GM21423 (cell line): ENCODE results near the gene UQCC5.

Experiments
- ATAC-seq: cut with Tn5 transposase; IDR thresholded peaks from one replicate; pipeline ENCODE4 v1.9.1; 2021; ENCODE audit warnings: mild to moderate bottlenecking, moderate library complexity; ENCODE audit not compliant: unreplicated experiment

Gene UQCC5

DNA sequence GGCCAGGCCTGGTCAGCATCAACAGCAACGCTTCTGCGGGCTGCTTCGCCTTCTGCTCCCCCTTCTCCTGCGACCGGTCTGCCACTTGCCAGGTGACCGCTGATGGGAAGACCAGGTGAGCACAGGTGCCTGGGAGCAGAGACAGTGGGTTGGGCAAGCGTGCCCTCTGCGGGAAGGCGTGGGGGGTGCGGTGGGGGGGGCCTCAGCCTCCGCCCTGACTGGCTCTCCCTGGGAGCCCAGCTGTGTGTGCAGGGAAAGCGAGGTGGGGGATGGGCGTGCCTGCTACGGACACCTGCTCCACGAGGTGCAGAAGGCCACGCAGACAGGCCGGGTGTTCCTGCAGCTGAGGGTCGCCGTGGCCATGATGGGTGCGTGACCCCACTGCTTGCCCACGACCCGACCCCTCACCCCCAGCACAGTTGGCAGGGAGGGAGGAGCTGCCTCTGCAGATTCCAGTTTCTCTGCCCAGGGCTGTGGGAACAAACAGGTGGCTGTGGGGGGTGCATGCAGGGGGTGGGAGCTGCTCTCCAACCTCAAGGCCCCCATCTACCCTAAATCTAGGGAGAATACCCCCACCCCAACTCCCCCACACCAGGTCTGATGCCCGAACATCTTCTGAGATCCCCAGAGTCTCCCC lies 32.5 kb upstream of the UQCC5 start:
- no peak for ATAC-seq

- ATAC-seq, result no peak
These were observed 31.4 kb upstream of the UQCC5 start for GRCh38 chr3:52504977-52505376.

- ATAC-seq, result no peak
These were observed 30.0 kb upstream of the UQCC5 start for GRCh38 chr3:52506266-52506966.

- ATAC-seq, result no peak
These were observed 29.0 kb upstream of the UQCC5 start for GRCh38 chr3:52507359-52507758.

DNA sequence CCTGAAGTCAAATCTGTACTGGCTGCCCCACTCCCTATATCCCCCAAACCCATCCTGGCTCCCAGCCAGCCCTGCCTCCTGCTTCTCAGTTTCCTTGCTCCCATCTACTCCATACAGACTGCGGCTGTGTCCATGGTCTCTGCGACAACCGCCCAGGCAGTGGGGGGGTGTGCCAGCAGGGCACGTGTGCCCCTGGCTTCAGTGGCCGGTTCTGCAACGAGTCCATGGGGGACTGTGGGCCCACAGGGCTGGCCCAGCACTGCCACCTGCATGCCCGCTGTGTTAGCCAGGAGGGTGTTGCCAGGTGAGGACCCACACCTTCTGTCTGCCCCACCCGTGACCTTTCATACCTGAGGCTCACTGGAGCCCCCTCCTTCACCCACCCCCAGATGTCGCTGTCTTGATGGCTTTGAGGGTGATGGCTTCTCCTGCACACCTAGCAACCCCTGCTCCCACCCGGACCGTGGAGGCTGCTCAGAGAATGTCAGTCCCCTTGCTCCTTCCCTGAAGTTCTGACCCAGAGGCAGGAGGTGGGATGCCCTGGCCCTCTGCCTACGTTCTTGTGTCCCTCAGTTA lies 26.6 kb upstream of the UQCC5 start:
- no peak for ATAC-seq

DNA sequence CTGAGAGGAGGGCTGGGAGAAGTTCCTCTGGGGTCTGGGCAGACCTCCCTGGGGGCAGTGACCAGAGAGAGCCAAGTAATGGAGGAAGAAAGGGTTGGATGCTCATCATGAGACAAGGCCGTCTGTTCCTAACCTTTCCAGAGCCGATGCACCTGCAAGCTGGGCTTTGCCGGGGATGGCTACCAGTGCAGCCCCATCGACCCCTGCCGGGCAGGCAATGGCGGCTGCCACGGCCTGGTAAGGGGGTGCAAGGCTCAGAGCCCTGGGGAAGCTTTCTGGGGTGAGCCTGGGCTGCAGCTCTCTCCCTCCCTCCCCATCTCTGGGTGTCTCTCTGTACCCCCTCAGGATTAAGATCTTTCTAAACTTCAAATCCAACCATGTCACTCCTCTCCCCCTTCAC lies 24.9 kb upstream of the UQCC5 start:
- no peak for ATAC-seq

DNA sequence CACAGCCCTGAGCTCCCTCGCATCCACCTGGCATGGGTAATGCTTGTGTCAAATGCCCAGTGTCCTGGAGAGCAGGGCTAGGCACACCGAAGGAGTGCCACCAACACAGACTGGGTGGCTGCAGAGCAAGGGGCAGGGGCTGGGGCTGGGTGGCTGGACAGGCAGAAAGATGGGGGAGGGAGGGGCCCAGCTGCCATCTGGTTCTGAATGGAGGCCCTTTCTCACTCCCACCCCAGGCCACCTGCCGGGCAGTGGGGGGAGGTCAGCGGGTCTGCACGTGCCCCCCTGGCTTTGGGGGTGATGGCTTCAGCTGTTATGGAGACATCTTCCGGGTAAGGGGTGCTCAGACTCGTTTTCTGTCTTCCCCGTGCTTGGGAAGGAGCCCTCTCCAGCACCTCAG lies 24.3 kb upstream of the UQCC5 start:
- ATAC-seq, result no peak

DNA sequence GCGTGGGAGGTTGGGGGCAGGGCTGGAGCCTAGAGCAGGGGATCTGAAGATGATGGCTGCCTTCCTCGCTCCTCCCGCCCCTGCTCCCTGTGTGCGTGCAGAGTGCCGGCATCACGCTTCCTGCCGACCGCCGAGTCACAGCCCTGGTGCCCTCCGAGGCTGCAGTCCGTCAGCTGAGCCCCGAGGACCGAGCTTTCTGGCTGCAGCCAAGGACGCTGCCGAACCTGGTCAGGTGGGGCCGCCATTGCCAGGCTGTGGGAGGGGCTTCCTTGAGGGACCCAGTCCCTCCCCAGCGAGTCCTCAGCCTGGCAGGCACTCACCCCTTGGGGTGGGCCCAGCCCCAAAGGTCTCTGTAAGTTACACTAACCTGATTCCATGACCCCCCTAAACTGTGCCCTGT lies 23.7 kb upstream of the UQCC5 start:
- ATAC-seq, result no peak

DNA sequence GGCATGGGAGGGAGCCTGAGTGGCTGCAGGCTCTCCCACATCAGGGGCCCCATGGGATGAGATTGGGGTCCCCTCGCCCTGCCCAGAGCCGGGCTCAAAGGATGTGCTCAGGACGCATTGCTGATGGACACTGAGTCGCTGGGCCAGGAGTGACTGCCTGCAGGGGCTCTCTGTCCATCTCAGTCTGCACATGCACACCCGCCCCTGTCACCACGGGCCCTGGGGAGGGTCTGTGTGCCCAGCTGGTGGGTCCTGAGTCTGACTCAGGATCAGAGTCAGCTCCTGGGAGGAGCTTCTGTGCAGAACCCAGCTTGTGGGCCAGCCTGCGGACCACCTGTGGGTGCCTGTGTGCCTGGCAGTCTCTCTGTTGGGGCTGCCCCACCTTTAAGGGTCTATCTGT lies 23.1 kb upstream of the UQCC5 start:
- ATAC-seq, result no peak

DNA sequence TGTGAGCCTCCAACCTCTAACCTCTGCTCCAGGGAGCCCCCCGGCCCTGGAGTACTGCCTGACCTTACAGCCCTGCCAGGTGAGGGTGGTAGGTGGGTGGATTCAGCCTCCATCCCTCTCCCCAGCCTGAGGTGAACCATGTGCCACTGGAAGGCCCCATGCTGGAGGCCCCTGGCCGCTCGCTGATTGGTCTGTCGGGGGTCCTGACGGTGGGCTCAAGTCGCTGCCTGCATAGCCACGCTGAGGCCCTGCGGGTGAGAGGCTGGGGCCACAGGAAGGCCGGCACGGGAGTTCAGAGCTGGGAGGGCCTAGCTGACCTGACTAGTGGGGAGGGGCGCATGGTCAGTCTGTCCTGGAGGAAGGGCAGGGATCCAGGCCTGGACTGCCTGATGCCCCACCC lies 21.8 kb upstream of the UQCC5 start:
- ATAC-seq, result no peak

DNA sequence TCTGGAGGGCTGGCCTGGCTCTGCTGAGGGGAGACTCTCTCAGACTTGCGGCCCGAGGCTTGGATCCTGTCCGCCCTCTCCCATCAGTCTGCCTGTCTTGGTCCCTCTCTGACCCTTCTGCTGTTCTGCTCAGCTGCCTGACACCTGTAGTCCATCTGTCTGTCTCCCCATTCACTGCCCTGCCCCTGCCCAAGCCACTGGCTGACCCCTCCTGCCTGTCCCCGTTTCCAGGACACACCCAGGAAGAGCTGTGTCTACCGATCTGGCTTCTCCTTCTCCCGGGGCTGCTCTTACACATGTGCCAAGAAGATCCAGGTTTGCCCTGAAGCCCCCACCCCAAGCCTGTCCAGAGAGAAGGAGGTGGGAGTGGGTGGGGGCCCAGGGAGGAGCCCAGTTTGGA lies 21.2 kb upstream of the UQCC5 start:
- ATAC-seq, result no peak

GRCh38 chr3:52516509-52517195 lies 19.8 kb upstream of the UQCC5 start:
- no peak for ATAC-seq

- ATAC-seq, result no peak
These were observed 18.3 kb upstream of the UQCC5 start for GRCh38 chr3:52517796-52518722.

DNA sequence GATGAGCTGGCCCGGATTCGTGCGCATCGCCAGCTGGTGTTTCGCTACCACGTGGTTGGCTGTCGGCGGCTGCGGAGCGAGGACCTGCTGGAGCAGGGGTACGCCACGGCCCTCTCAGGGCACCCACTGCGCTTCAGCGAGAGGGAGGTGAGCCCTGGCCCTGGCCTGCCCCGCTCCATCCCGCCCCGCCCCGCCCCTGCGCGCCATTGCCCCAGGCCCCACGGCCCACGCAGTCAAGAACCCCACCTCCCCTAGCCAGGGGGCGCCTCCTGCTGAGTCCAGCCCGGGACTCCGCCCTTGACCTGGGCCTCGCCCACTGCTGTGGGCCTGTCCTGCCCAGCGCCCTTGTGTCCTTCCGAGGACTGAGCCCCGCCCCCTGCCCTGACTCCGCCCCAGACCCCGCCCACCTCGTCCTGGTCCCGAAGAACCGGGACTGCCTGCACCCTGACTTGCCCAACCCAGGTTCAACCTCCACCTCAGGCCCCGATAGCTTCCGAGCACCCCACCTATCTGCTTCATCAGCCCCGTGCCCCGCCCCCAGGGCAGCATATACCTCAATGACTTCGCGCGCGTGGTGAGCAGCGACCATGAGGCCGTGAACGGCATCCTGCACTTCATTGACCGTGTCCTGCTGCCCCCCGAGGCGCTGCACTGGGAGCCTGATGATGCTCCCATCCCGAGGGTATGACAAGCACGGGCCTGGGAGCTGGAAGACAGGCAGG lies 17.5 kb upstream of the UQCC5 start:
- no peak for ATAC-seq

GRCh38 chr3:52519445-52520140 lies 16.8 kb upstream of the UQCC5 start:
- ATAC-seq, result no peak

DNA sequence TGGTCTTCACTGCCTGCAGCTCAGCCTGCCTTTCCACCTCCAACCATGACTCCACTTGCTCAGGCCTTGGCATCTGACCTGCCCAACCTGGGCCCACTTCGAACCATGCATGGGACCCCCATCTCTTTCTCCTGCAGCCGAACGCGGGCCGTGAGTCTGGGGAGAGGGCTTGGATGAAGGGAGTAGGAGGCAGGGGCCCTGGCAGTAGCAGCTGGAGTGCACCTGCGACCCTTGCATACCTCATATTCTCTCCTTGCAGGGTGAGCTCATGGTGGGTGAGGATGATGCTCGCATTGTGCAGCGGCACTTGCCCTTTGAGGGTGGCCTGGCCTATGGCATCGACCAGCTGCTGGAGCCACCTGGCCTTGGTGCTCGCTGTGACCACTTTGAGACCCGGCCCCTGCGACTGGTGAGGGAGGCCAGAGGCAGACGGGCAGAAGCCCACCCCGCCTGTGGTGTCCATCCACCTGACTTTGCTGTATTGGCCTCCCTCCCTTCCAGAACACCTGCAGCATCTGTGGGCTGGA lies 16.2 kb upstream of the UQCC5 start:
- no peak for ATAC-seq

DNA sequence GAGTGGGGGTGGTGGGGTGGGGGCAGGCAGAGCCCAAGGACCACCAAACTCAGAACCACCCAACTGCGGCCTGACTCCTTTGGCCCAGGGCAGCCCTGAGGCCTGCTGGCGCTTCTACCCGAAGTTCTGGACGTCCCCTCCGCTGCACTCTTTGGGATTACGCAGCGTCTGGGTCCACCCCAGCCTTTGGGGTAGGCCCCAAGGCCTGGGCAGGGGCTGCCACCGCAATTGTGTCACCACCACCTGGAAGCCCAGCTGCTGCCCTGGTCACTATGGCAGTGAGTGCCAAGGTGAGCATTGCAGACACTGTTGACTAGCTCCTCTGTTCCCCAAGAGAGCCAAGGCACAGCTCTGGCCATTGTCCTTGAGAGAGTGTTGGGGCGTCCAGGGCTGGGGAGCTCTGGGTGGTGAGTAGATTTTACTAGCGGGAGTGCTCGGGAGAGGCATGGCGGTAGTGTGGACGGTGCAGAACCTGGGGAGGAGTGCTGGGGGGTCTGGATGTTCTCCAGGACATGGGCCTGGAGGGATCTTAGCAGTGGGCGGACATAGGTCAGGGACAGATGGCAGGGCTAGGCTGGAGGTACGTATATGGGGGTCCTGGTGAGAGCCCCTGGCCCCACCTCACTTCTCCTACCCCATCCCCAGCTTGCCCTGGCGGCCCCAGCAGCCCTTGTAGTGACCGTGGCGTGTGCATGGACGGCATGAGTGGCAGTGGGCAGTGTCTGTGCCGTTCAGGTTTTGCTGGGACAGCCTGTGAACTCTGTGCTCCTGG lies 15.5 kb upstream of the UQCC5 start:
- no peak for ATAC-seq

DNA sequence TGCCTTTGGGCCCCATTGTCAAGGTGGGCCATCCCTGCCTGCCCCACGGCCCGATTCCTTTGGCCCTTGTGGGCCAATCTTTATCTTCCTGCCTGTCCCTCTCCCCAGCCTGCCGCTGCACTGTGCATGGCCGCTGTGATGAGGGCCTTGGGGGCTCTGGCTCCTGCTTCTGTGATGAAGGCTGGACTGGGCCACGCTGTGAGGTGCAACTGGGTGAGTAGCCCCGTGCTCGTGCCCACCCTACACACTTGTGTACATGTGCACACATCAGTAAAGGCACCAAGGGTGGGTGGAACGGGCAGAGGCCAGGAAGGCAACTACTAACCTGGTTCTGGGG lies 14.9 kb upstream of the UQCC5 start:
- ATAC-seq, result no peak
